NCI-H2196 (cell line): ENCODE data around the gene SMIM11.
"Not testable (repeated sequence)": the region's sequence is repeated elsewhere in the genome, so short reads cannot be mapped to it uniquely, and the experiment has no call there.

ENCODE experiments used
- DNase-seq: peaks from one replicate; lab custom pipeline; 2025; ENCODE audit not compliant: unreplicated experiment; lab: John Stamatoyannopoulos, UW

Gene SMIM11, protein sequence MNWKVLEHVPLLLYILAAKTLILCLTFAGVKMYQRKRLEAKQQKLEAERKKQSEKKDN

GRCh38 chr21:34374940-34375618 lies at the start of gene SMIM11:
TSS of gene SMIM11 (plus strand) at chr21:34375507. CDS start at chr21:34379505, 3,998 bp downstream.
- DNase-seq: not testable (repeated sequence)

DNA sequence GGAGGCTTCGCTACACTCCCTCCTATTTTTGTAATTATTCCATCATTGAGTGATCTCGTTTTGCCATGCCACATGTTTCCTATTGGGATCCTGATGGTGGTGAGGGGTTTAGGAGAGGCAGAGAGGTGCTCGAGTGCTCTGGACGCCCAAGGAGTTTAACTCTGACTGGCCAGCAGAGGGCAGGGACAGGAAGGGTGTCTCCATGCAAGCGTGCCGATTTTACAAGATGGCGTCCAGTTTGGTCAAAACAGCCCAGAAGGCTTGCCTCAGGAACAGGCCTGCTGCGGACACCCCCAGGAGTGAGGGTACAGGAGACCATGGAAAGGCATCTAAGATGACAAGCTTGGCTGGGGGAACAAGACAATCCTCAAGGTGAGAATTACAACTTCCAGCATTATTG lies 45.3 kb upstream of the SMIM11 start:
- DNase-seq: no peak

DNA sequence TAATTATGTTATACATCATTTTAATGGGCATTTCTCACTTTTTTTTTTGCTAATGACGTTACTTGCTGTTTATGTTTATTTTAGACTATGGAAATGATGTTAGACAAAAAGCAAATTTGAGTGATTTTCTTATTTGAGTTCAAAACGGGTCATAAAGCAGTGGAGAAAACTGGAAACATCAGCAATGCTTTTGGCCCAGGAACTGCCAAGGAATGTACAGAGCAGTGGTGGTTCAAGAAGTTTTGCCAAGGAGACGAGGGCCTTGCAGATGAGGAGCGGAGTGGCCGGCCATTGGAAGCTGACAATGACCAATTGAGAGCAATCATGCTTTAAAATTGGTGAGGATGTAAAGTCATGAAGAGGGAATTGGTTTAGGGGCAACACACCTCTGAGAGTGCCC lies 43.6 kb upstream of the SMIM11 start:
- DNase-seq: no peak

- DNase-seq: no peak
Measured at GRCh38 chr21:34332347-34332746, 43.0 kb upstream of the SMIM11 start.

DNA sequence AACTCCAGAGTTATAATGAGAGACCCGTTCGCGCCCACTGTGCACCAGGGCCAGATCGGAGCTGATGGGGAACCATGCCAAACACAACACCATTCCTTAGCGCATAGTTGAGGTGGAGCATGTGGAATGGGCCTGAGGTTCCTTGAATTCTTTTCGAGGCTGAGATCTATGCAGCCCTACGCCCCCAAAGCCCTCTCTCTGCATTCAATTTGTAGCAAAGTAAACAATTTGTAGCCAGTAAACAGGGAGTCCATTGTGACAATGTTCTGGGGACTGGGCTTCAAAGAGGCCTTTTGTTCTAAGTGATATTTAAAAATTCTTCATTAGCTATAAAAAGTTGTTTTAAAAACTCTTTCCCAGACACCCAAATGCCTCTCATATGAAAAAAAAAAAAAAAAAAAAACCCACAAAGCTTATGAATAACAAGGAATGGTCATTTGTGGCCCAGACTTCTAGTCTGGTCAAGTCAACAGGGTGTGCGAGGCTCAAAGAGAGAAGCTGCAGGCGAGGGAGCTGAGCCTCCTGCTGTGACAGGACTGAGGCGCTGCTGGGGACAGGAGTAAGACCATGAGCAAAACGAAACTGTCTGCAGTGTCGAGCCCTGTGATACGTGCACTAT lies 42.1 kb upstream of the SMIM11 start:
- no peak for DNase-seq

DNA sequence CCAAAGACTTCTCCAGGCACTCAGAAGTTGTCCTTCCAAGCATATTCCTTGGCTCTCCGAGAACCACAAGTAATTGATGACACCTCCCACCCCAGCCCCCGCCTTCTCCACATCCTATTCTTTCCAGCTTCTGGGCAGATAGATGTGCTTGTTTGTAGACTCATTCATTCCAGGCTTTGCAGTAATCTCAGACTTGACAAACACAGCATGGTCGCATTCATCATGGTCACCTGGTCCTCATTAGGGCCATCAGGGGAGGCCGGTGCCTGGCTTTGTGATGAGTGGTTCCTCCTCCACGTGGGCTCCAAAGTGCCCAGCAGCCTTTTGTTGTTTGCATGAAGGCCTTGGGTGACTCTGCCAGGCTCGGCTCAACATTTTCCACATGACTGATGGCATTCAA lies 40.0 kb upstream of the SMIM11 start:
- no peak for DNase-seq

DNA sequence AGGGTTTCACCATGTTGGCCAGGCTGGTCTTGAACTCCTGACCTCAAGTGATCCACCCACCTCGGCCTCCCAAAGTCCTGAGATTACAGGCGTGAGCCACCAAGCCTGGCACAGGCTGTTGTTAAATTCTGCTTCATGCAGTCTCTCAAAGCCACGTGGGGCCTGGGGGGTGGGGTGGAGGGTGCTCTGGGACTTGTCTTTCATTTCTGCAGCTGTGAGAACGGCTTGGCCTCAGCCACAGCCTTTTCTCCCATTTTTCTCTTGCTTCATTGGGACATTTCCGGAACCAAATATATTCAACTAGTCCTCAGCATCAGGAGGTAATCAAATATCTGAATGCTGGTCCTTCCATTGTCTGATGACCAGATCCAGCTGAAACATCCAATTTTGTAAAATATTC lies 39.1 kb upstream of the SMIM11 start:
- no peak for DNase-seq

DNA sequence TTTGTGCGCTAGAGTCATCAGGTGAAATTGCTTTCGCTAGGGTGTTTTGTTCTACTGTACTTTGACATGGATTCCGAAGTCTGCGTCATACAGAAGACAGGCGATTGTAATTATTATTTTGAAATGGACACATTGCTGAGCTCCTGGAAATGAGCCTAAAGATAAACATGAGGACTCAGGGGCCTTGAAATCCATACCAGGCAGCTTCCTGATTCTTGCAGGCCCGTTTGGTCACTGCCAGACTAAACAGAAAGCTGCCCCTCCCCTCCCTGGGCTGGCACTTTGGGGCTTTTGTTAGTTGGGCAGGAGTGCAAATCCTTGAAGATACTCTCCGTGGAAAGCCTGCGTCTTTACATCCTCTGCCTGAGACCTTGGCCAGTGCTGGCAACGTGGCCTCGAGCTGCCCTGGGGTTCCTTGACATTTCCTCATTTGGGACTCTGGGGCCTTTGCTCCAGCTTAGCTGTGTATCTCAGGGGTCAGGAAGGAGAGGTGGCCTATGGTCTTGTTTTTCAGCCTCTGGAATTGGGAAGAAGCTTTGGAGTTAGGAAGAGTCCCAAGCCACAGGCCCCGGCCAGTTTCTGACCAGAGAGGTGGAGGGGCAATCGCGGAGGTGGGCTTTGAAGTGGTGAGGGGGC lies 38.4 kb upstream of the SMIM11 start:
- DNase-seq: peak; percentile 10

DNA sequence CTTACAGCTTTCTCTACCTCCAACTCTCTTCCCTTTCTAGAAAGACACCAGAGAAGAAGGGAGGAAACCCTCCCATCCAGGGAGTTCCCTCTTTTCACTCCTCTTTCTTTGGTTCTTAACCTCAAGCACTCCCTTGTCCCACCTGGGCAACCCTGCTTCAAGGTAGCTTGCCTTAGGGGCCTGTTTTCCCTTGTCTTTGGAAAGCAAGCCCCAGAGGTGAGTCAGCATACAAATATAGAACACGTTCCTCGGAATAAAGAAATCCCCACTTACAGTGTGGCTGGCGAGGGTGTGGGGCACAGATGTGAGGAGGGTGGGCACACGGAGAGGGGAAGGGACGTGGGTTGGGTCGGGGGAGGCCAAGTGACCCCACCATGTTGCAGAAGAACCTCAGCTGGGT lies 37.6 kb upstream of the SMIM11 start:
- no peak for DNase-seq

- DNase-seq: no peak
Measured at GRCh38 chr21:34338226-34338625, 37.1 kb upstream of the SMIM11 start.

DNA sequence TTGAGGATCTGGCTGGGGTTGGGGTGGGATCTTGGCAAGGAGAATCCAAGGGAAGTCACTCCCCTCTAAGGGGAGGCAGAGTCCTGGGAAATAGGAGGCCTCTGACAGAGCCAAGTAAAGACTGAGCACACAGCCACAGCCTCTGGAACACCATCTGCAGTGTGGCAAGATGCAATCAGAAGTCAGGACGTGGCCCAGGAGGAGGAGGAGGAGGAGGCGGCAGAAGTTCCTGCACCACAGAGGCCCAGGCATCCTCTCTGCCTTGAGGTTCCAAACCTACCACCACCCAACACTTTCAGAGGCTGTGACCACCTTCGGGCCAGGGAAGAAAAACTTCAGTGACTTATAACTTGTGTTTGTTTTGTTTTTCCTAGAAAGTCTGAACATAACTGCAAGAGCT lies 35.2 kb upstream of the SMIM11 start:
- no peak for DNase-seq

DNA sequence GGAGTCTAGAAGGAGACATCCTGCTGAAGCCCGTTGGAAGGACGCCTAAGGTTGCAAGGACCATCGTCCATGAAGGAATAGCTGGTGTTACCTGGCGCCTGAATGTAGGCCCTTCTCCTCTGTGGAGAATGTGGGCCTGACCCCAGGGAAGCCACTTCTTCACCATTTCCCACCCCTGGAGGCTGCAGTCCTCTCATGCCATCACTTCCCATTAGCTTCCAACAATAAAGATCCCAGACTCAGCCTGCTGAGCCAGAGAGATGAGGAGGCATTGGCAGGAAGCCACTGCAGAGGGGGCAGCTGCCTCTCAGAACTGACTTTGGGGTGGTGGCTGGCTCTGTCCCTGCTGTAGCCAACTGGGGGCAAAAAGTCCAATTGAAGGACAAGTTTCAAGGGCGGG lies 32.8 kb upstream of the SMIM11 start:
- DNase-seq: no peak

GRCh38 chr21:34343347-34343746 lies 32.0 kb upstream of the SMIM11 start:
- DNase-seq: no peak

DNA sequence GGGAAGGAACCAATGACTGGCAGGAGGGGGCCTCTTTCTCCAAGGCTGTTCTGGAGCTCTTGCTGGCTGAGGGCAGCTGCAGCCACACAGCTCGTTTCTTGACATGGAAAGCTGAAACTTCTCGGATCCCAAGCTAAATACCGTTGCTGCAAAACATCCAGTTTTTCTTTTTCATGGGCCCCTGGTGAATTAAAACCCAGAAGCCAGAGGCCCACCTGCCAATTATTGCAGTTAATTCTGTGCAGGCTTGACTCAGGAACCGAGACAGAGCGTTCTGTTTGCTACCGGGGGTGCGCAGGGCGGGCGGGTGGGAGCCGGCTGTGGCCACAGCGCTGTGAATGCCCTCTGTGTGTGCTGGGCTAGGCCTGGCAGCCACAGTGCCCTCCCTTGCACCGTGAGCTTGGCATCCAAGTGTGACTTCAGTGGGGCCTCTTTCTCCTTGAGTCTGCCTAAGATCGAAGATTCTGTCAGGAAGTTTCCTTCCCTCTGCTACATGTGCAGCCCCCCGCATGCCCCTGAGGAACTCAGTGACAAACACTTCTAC lies 31.4 kb upstream of the SMIM11 start:
- DNase-seq: no peak

DNA sequence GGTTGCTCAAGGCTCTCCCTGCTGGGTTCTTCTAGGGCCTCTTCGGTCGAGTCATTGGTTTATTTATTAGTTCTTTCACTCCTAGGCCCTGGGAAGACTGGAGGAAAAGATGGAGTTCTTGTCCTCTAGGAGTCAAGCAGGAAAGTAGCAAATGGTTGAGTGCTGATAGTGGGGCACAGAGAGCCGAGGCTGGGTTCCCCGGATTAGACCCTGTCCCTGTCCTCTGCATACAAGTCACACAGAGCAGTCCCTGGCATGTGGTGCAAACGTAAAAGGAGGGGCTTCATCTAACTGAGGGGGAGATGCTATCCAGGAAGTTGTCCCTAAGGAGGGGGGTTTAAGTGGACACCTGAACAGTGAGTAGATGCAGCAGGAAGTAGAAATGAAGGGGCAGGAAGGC lies 30.7 kb upstream of the SMIM11 start:
- DNase-seq: no peak

DNA sequence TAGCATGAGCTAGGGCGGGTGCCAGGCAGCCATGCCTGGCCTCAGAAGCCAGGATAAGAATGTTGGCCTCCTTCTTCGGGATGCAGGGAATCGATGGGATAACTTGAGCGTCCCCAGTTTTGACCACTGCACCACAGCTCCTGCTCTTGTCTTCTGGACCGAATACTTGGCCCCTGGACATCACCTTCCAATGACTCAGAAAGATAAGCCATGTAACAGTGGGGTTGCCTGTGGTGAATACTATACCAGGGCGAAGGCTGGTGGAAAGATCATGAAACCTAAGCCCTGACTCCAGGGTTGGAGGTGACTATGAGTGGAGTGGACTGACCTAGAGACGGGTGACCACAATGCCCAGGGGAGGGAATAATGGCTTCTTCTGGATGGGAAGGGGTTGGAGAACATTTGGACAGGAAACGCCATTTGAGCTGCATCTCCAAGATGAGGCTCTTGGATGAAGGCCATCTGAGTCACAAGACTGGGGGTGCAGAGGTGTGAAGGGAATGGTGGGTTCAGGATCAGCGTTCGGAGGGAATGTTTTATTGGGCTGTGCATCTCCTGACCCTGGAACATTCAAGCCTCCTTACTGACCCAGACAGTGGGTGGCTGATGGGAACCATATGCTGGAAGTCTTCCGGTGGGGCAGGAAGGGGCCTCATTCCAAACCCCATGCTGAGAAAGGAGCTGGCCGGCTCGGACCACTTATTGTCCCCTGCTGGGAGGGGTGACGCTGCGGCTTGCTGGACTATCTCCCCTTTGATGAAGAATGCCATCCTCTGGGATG lies 30.0 kb upstream of the SMIM11 start:
- no peak for DNase-seq

DNA sequence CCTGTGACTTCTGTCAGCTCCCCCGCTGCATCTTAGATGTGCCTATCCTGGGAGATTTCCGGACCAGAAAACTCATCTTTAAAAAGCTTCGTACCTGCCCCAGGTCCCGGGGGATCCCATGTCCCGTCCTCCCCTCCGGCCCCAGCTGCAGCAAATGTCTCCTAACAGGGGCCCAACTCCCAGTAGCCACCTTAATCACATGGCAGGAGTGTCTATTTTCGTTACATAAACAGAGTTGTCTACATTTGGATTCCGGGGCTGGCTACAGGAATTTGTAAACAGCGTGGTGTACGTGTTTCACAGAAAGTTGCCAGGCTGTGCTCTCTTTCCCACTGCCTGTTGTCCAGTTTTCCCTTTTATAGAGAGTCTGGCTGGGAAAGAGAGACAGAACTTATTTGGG lies 29.4 kb upstream of the SMIM11 start:
- no peak for DNase-seq

DNA sequence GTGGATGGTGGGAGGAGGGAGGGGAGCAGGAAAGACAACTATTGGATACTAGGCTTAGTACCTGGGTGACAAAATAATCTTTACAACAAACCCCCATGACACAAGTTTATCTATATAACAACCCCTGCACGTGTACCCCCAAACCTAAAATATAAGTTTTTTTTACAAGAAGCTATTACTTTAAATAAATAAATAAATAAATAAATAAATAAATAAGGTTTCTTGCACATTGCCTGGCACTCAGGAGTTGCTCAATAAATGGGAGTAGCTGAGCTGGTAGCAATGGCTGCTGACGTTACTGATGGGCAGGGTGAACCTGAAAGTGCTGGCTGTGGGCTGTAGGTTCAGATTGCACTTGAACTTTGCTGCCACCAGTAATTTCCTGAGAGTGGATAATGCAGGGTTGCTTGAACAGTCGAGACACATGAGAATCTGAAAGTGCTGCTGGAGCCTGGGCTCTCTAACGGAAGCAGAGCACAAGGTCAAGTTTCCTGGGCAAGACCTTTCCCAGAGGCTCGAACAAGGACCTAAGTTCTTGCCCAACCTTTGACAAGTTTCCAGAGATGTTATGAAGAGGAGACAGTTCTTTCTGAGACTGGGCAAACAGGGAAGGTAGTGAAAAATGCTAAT lies 26.3 kb upstream of the SMIM11 start:
- no peak for DNase-seq

DNA sequence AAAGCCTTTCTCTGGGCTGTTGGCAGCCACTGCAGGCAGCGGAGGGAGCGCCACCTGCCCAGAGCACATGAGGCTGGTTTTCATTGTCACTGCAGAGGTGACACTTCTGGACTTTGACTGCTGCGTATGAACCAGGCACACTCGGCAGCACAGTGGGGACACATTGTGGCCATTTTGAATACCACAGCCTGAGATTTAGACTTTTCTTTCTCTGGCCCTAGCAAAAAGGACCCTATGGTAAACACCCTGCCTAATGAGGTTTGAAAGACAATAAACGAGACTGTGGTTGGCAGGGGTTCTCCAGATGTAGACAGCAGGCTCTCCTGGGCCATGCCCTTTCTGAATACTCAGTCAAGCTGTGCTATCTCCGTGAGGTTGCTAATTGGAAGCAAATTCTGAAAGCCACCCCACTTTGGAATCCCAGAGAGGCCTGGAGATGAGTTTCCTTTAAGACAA lies 23.5 kb upstream of the SMIM11 start:
- DNase-seq: peak; percentile 63

DNA sequence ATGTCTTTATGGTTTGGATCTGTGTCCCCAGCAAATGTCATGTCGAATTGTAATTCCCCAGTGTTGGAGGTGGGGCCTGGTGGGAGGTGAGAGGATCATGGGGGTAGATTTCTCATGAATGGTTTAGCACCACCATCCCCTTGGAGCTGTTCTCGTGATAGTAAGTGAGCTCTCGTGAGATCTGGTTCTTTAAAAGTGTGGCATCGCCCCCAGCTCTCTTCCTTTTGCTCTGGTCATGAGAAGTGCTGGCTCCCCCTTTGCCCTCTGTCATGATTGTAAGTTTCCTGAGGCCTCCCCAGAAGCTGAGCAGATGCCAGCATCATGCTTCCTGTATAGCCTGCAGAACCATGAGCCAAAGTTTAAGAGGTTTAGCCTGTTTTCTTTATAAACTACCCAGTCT lies 22.8 kb upstream of the SMIM11 start:
- DNase-seq: no peak

DNA sequence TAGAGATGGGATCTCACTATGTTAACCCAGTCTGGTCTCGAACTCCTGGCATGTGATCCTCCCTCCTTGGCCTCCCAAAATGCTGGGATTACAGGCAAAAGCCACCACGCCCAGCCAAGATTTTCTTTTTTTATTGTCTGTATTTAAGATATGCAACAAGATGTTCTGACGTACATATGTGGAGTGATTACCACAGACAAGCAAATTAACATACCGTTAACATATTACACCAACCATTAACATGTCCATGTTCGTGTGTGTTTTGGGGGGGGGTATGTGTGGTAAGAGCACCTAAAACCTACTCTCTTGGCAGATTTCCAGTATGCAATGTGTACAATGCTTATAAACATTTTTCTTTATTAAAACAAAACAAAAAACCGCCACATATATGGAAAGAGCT lies 22.1 kb upstream of the SMIM11 start:
- DNase-seq: no peak
